ENCODE data around the gene LRMDA.
"Not testable (repeated sequence)": the region's sequence is repeated elsewhere in the genome, so short reads cannot be mapped to it uniquely, and the experiment has no call there.

Gene LRMDA

GRCh38 chr10:76466836-76467503, 1035.5 kb downstream of the LRMDA start:
- DNase-seq (ENCODE audit: low read depth, low spot score), result no peak

- DNase-seq (ENCODE audit: low read depth, low spot score), result no peak
Measured at GRCh38 chr10:76469675-76470074, 1038.3 kb downstream of the LRMDA start.

GRCh38 chr10:76479103-76479790, 1047.8 kb downstream of the LRMDA start:
- DNase-seq (ENCODE audit: low read depth, low spot score), result no peak

- DNase-seq (ENCODE audit: low read depth, low spot score), result no peak
Measured at GRCh38 chr10:76481178-76481577, 1049.8 kb downstream of the LRMDA start.

- no peak for DNase-seq (ENCODE audit: low read depth, low spot score)
Measured at GRCh38 chr10:76487582-76487981, 1056.2 kb downstream of the LRMDA start.

- no peak for DNase-seq (ENCODE audit: low read depth, low spot score)
Measured at GRCh38 chr10:76488602-76489001, 1057.2 kb downstream of the LRMDA start.

- DNase-seq (ENCODE audit: low read depth, low spot score), result peak; percentile 16
Measured at GRCh38 chr10:76491216-76491615, 1059.8 kb downstream of the LRMDA start.

- DNase-seq (ENCODE audit: low read depth, low spot score), result peak; percentile 8
Measured at GRCh38 chr10:76492026-76492425, 1060.6 kb downstream of the LRMDA start.

- DNase-seq (ENCODE audit: low read depth, low spot score), result no peak
Measured at GRCh38 chr10:76492678-76493472, 1061.5 kb downstream of the LRMDA start.

GRCh38 chr10:76497666-76498065, 1066.2 kb downstream of the LRMDA start:
- DNase-seq (ENCODE audit: low read depth, low spot score), result no peak

- no peak for DNase-seq (ENCODE audit: low read depth, low spot score)
Measured at GRCh38 chr10:76504823-76505222, 1073.4 kb downstream of the LRMDA start.

GRCh38 chr10:76509446-76509845, 1078.0 kb downstream of the LRMDA start:
- DNase-seq (ENCODE audit: low read depth, low spot score), result no peak

- DNase-seq (ENCODE audit: low read depth, low spot score), result no peak
Measured at GRCh38 chr10:76514321-76514720, 1082.9 kb downstream of the LRMDA start.

GRCh38 chr10:76514869-76515268, 1083.4 kb downstream of the LRMDA start:
- no peak for DNase-seq (ENCODE audit: low read depth, low spot score)

GRCh38 chr10:76522547-76522946, 1091.1 kb downstream of the LRMDA start:
- no peak for DNase-seq (ENCODE audit: low read depth, low spot score)

- DNase-seq (ENCODE audit: low read depth, low spot score), result no peak
Measured at GRCh38 chr10:76523246-76523645, 1091.8 kb downstream of the LRMDA start.

- no peak for DNase-seq (ENCODE audit: low read depth, low spot score)
Measured at GRCh38 chr10:76523791-76524351, 1092.4 kb downstream of the LRMDA start.

- not testable (repeated sequence) for DNase-seq (ENCODE audit: low read depth, low spot score)
Measured at GRCh38 chr10:76526833-76527232, 1095.4 kb downstream of the LRMDA start.

- DNase-seq (ENCODE audit: low read depth, low spot score), result no peak
Measured at GRCh38 chr10:76540331-76540730, 1108.9 kb downstream of the LRMDA start.

- no peak for DNase-seq (ENCODE audit: low read depth, low spot score)
Measured at GRCh38 chr10:76540786-76541185, 1109.4 kb downstream of the LRMDA start.

GRCh38 chr10:76541852-76542251, 1110.4 kb downstream of the LRMDA start:
- DNase-seq (ENCODE audit: low read depth, low spot score), result no peak

- DNase-seq (ENCODE audit: low read depth, low spot score), result no peak
Measured at GRCh38 chr10:76542307-76542930, 1111.0 kb downstream of the LRMDA start.

Data from brain pericyte (primary cell).